HepG2 (cell line): ENCODE results near the gene UVSSA. TPM values are rescaled to one million over a fixed set of nuclear protein-coding genes. Genes with fewer than 3 reads are reported as not detected.

ENCODE experiments used
- CENPT ChIP-seq: sonication (generic); formaldehyde crosslinking; IDR thresholded peaks from 2 replicates; pipeline ENCODE4 v1.8.0; 2022; ENCODE audit warnings: low read depth, mild to moderate bottlenecking, moderate library complexity, missing genetic modification reagents
- GABPB1 ChIP-seq: IDR thresholded peaks from 2 replicates; pipeline ENCODE4 v1.6.1; 2016; ENCODE audit warnings: mild to moderate bottlenecking, missing genetic modification reagents, moderate library complexity, missing compliant biosample characterization
- HNRNPLL ChIP-seq: fragments of 200-400 bp; formaldehyde crosslinking; IDR thresholded peaks from 2 replicates; pipeline ENCODE4 v1.6.1; 2017; ENCODE audit warnings: mild to moderate bottlenecking, low read depth, low read length; ENCODE audit not compliant: poor library complexity, severe bottlenecking
- JDP2 ChIP-seq: sonication (generic); formaldehyde crosslinking; IDR thresholded peaks from 2 replicates; pipeline ENCODE4 v1.8.1; 2022; ENCODE audit warnings: missing genetic modification reagents, borderline replicate concordance
- JUND ChIP-seq: sonication (generic); formaldehyde crosslinking; IDR thresholded peaks from 2 replicates; pipeline ENCODE4 v1.8.0; 2022; ENCODE audit warnings: mild to moderate bottlenecking, missing genetic modification reagents
- KAT7 ChIP-seq: IDR thresholded peaks from 2 replicates; pipeline ENCODE4 v1.6.1; 2018; ENCODE audit warnings: borderline replicate concordance, missing compliant biosample characterization
- PCBP1 ChIP-seq: fragments of 200-400 bp; formaldehyde crosslinking; IDR thresholded peaks from 2 replicates; pipeline ENCODE4 v1.6.1; 2017; ENCODE audit warnings: mild to moderate bottlenecking, low read depth, low read length, borderline replicate concordance
- POGZ ChIP-seq: sonication (generic); formaldehyde crosslinking; IDR thresholded peaks from 2 replicates; pipeline ENCODE4 v1.4.0; 2020; ENCODE audit warnings: mild to moderate bottlenecking, missing genetic modification reagents
- POLR2G ChIP-seq: fragments of 200-400 bp; formaldehyde crosslinking; IDR thresholded peaks from 2 replicates; pipeline ENCODE4 v1.6.1; 2018; ENCODE audit warnings: mild to moderate bottlenecking, low read depth, low read length, moderate library complexity
- RFXAP ChIP-seq: sonication (generic); formaldehyde crosslinking; IDR thresholded peaks from 2 replicates; pipeline ENCODE4 v1.4.0; 2020; ENCODE audit warnings: missing genetic modification reagents, borderline replicate concordance
- SMYD3 ChIP-seq: sonication (generic); formaldehyde crosslinking; IDR thresholded peaks from 2 replicates; pipeline ENCODE4 v1.8.1; 2023; ENCODE audit warnings: mild to moderate bottlenecking, missing genetic modification reagents
- THYN1 ChIP-seq: sonication (generic); formaldehyde crosslinking; IDR thresholded peaks from 2 replicates; pipeline ENCODE4 v1.8.1; 2023; ENCODE audit warnings: low read depth, mild to moderate bottlenecking, moderate library complexity, missing genetic modification reagents, borderline replicate concordance
- YY1 ChIP-seq: IDR thresholded peaks from 2 replicates; pipeline ENCODE4 v1.6.1; 2011; ENCODE audit warnings: low read length, low read depth, moderate library complexity, mild to moderate bottlenecking; ENCODE audit not compliant: insufficient read depth, insufficient replicate concordance
- ZNF263 ChIP-seq: sonication (generic); formaldehyde crosslinking; IDR thresholded peaks from 2 replicates; pipeline ENCODE4 v1.4.0; 2020; ENCODE audit warnings: missing genetic modification reagents
- ZNF446 ChIP-seq: sonication (generic); formaldehyde crosslinking; IDR thresholded peaks from 2 replicates; pipeline ENCODE4 v1.5.0; 2020; ENCODE audit warnings: mild to moderate bottlenecking, missing genetic modification reagents
- ZNF775 ChIP-seq: sonication (generic); formaldehyde crosslinking; IDR thresholded peaks from 2 replicates; pipeline ENCODE4 v1.4.0; 2020; ENCODE audit warnings: missing genetic modification reagents, mild to moderate bottlenecking, moderate library complexity, borderline replicate concordance
- polyA plus RNA-seq, 8 experiments: library from polyadenylated mRNA; depleted of rRNA in 3 of 8; stranded (reverse) in 7 of 8; unstranded in 1 of 8; fragments of >200 nt; fragmentation: Illumina TruSeq in 4 of 8; extraction: Trizol in 4 of 8; gene quantifications; 2 replicates each; pipeline versions ENCODE4 v1.2.1 to v1.2.3, GENCODE V29; 2011 to 2016; ENCODE audit warnings: low read depth in 4 of 8, missing spikeins in 1 of 8, mixed read lengths in 1 of 8; ENCODE audit not compliant: insufficient read depth in 1 of 8
- total RNA-seq, 5 experiments: library from RNA; depleted of rRNA; stranded (reverse); fragments of >200 nt; fragmentation: Illumina TruSeq; extraction: Trizol; gene quantifications; 2 replicates each; pipeline ENCODE4 v1.2.3, GENCODE V29; 2016; ENCODE audit warnings: low read depth in 1 of 5
- TF ChIP-seq, protein P1 (sequence below): sonication (generic); formaldehyde crosslinking; IDR thresholded peaks from 2 replicates; pipeline ENCODE4 v1.4.0; 2020; ENCODE audit warnings: missing genetic modification reagents
- TF ChIP-seq, protein P2 (sequence below): sonication (generic); formaldehyde crosslinking; IDR thresholded peaks from 2 replicates; pipeline ENCODE4 v1.9.0; 2021; ENCODE audit warnings: missing genetic modification reagents, mild to moderate bottlenecking, borderline replicate concordance
- TF ChIP-seq, protein P3 (sequence below): sonication (generic); formaldehyde crosslinking; conservative IDR thresholded peaks from 2 replicates; pipeline ENCODE4 v1.8.0; 2022; ENCODE audit warnings: mild to moderate bottlenecking, moderate library complexity, missing genetic modification reagents
- TF ChIP-seq, protein P4 (sequence below): sonication (generic); formaldehyde crosslinking; IDR thresholded peaks from 2 replicates; pipeline ENCODE4 v1.4.0; 2020; ENCODE audit warnings: missing genetic modification reagents

Gene UVSSA
- total and polyA plus RNA-seq, 2 of the 13 experiments (the other 11 are each of a cell fraction or from before 2014, with no cell fraction given): 4.6 to 8.4 TPM

DNA sequence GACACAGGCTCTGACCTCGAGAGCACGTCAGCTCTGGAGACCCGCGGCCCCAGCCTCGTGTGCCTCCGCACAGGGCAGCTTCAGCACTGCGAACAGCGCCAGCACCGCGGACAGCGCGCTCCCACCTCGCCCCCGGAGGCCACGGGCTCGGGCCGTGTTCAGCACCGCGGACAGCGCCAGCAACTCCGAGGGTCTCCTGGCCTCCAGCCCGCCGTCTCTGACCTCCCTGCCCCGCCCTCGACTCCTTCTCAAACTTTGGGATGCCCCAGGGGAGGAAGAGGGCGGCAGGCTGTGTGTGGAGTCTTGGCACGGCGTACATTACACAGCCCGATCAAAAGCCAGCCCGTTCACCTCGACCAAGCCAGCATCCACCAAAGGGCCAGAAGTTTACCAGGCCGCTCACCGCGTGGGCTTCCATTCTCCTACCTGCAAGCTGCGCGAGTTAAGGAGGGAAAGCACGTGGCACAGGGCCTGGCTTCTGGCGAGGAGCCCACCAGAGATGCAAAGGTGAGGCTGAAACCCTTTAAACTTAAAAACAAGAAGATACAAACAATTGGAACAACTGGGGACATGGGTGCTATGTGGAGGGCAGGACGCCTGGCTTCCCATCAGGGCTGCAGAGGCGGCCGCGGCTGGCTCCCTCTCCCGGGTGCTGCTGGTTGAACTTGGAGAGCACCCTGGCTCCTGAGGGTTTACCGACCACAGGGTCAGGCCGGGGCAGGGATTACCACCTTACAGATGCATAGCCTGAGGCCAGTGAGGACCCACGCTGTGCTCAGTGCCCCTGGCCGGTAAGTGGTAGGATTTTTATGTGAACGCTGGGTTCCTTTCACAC is 63.7 kb downstream of the UVSSA start (continued):
- TF ChIP-seq, protein P1, sequence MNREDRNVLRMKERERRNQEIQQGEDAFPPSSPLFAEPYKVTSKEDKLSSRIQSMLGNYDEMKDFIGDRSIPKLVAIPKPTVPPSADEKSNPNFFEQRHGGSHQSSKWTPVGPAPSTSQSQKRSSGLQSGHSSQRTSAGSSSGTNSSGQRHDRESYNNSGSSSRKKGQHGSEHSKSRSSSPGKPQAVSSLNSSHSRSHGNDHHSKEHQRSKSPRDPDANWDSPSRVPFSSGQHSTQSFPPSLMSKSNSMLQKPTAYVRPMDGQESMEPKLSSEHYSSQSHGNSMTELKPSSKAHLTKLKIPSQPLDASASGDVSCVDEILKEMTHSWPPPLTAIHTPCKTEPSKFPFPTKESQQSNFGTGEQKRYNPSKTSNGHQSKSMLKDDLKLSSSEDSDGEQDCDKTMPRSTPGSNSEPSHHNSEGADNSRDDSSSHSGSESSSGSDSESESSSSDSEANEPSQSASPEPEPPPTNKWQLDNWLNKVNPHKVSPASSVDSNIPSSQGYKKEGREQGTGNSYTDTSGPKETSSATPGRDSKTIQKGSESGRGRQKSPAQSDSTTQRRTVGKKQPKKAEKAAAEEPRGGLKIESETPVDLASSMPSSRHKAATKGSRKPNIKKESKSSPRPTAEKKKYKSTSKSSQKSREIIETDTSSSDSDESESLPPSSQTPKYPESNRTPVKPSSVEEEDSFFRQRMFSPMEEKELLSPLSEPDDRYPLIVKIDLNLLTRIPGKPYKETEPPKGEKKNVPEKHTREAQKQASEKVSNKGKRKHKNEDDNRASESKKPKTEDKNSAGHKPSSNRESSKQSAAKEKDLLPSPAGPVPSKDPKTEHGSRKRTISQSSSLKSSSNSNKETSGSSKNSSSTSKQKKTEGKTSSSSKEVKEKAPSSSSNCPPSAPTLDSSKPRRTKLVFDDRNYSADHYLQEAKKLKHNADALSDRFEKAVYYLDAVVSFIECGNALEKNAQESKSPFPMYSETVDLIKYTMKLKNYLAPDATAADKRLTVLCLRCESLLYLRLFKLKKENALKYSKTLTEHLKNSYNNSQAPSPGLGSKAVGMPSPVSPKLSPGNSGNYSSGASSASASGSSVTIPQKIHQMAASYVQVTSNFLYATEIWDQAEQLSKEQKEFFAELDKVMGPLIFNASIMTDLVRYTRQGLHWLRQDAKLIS (CRISPR knock-in tag): peak; percentile 99
- TF ChIP-seq KAT7 (CRISPR knock-in tag) (peak; percentile 99), JUND (peak; percentile 93), THYN1 (CRISPR knock-in tag) (peak; percentile 100; the same call in 1 of the 2 replicates), HNRNPLL (peak; percentile 38), YY1 (no peak), PCBP1 (no peak), RFXAP (peak; percentile 99), POGZ (peak; percentile 72), GABPB1 (CRISPR knock-in tag) (peak; percentile 91), JDP2 (CRISPR knock-in tag) (peak; percentile 100), POLR2G (no peak), SMYD3 (CRISPR knock-in tag) (peak; percentile 100), CENPT (CRISPR knock-in tag) (peak; percentile 100), ZNF775 (peak; percentile 99), ZNF446 (CRISPR knock-in tag) (peak; percentile 100), ZNF263 (CRISPR knock-in tag) (peak; percentile 96)
- TF ChIP-seq, protein P2, sequence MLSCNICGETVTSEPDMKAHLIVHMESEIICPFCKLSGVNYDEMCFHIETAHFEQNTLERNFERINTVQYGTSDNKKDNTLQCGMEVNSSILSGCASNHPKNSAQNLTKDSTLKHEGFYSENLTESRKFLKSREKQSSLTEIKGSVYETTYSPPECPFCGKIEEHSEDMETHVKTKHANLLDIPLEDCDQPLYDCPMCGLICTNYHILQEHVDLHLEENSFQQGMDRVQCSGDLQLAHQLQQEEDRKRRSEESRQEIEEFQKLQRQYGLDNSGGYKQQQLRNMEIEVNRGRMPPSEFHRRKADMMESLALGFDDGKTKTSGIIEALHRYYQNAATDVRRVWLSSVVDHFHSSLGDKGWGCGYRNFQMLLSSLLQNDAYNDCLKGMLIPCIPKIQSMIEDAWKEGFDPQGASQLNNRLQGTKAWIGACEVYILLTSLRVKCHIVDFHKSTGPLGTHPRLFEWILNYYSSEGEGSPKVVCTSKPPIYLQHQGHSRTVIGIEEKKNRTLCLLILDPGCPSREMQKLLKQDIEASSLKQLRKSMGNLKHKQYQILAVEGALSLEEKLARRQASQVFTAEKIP: peak; percentile 97; the same call in 1 of the 2 replicates
- TF ChIP-seq, protein P3, sequence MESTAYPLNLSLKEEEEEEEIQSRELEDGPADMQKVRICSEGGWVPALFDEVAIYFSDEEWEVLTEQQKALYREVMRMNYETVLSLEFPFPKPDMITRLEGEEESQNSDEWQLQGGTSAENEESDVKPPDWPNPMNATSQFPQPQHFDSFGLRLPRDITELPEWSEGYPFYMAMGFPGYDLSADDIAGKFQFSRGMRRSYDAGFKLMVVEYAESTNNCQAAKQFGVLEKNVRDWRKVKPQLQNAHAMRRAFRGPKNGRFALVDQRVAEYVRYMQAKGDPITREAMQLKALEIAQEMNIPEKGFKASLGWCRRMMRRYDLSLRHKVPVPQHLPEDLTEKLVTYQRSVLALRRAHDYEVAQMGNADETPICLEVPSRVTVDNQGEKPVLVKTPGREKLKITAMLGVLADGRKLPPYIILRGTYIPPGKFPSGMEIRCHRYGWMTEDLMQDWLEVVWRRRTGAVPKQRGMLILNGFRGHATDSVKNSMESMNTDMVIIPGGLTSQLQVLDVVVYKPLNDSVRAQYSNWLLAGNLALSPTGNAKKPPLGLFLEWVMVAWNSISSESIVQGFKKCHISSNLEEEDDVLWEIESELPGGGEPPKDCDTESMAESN (CRISPR knock-in tag): peak; percentile 100
- TF ChIP-seq, protein P4, sequence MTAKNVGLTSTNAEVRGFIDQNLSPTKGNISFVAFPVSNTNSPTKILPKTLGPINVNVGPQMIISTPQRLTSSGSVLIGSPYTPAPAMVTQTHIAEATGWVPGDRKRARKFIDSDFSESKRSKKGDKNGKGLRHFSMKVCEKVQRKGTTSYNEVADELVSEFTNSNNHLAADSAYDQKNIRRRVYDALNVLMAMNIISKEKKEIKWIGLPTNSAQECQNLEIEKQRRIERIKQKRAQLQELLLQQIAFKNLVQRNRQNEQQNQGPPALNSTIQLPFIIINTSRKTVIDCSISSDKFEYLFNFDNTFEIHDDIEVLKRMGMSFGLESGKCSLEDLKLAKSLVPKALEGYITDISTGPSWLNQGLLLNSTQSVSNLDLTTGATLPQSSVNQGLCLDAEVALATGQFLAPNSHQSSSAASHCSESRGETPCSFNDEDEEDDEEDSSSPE (CRISPR knock-in tag): peak; percentile 93
